GM19328 (cell line): ENCODE measurements around the gene PRKCZ.

Experiments
- ATAC-seq: cut with Tn5 transposase; IDR thresholded peaks from one replicate; pipeline ENCODE4 v1.9.1; 2021; ENCODE audit warnings: mild to moderate bottlenecking, moderate library complexity; ENCODE audit not compliant: unreplicated experiment

Gene PRKCZ

GRCh38 chr1:2098839-2099785, 48.9 kb downstream of the PRKCZ start:
- ATAC-seq, result no peak

GRCh38 chr1:2099886-2100779, 49.9 kb downstream of the PRKCZ start:
- ATAC-seq, result no peak

GRCh38 chr1:2100780-2101108, 50.5 kb downstream of the PRKCZ start:
- no peak for ATAC-seq

GRCh38 chr1:2101531-2101930, 51.3 kb downstream of the PRKCZ start:
- no peak for ATAC-seq

GRCh38 chr1:2101946-2102345, 51.7 kb downstream of the PRKCZ start:
- ATAC-seq, result no peak

GRCh38 chr1:2102753-2103152, 52.5 kb downstream of the PRKCZ start:
- ATAC-seq, result no peak

- no peak for ATAC-seq
Measured at GRCh38 chr1:2103266-2103900, 53.2 kb downstream of the PRKCZ start.

- ATAC-seq, result no peak
Measured at GRCh38 chr1:2103901-2104590, 53.8 kb downstream of the PRKCZ start.

- no peak for ATAC-seq
Measured at GRCh38 chr1:2104621-2105427, 54.6 kb downstream of the PRKCZ start.

GRCh38 chr1:2105781-2106524, 55.7 kb downstream of the PRKCZ start:
- no peak for ATAC-seq

GRCh38 chr1:2106659-2107405, 56.6 kb downstream of the PRKCZ start:
- ATAC-seq, result no peak

GRCh38 chr1:2107586-2108212, 57.5 kb downstream of the PRKCZ start:
- no peak for ATAC-seq

- ATAC-seq, result no peak
Measured at GRCh38 chr1:2108213-2108876, 58.1 kb downstream of the PRKCZ start.

GRCh38 chr1:2108877-2109580, 58.8 kb downstream of the PRKCZ start:
- ATAC-seq, result no peak

GRCh38 chr1:2109581-2110021, 59.4 kb downstream of the PRKCZ start:
- ATAC-seq, result no peak

- ATAC-seq, result no peak
Measured at GRCh38 chr1:2110191-2110737, 60.1 kb downstream of the PRKCZ start.
